Inflammatory macrophage treated with lipopolysaccharide for 1 hour (primary cell): Measurements from ENCODE around the gene ANKS1B.

Experiments
- DNase-seq, 2 donors: peaks; one replicate each; pipeline ENCODE4 v3.0.0-alpha.2; 2020 to 2022

The ANKS1B gene

DNA sequence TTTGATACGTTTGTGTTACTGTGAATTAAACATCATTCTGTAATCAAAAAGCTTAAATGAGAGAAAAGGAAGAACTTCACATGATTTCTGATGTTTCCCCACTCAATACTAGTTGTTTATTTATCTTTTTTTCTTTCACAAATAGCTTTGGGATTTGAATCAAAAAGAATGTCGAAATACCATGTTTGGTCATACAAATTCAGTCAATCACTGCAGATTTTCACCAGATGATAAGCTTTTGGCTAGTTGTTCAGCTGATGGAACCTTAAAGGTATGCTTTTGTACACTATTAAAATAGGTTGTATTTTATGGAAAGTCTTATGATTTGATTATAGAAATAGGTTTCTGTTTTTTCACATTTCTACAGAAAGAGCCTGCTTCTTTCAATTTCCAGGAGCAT lies 1298.1 kb downstream of the ANKS1B start:
- no peak for DNase-seq
